HG03280 (cell line): ENCODE results near the gene NKRF.
"Not testable (repeated sequence)": the region's sequence is repeated elsewhere in the genome, so short reads cannot be mapped to it uniquely, and the experiment has no call there.

Experiments
- ATAC-seq: cut with Tn5 transposase; IDR thresholded peaks from one replicate; pipeline ENCODE4 v1.9.1; 2021; ENCODE audit warnings: mild to moderate bottlenecking, moderate library complexity; ENCODE audit not compliant: unreplicated experiment

NKRF gene

DNA sequence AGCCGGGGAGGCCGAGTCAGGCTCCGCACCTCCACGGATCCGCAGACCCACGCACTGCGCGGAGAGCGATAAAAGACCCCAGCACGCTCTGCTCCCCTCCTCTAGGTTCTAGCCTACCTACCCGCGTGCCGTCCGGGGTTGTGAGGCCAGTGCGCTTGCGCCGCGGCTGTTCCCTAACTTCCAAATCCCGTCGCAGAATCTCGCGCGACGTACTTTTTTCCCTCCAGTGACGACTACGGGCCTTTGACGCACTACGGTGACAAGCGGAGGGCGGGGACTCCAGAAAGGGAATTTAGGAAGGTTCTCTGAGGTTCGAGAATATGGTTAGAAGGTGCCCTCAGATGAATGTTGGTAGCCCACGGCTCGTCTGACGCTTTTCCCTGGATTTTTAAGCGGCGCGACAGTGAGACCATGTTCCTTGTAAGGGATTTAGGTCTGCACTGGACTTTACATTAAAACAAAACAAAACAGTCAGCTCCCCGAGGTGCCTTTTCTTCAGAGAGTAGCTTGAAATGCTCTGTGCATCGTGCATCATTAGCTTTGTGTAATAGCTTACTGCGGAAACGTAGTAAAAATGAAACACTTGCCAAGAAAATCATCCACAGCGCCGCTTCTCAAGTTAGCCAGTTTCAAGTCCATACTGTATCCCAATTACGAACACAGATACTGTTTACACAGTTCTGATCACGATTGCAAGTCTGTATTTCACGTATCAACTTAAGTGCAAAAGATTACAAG, at the start of gene NKRF:
NKRF (minus strand) TSS at position 145 of the 738 bp plus-strand sequence.
- peak; percentile 85 for ATAC-seq

DNA sequence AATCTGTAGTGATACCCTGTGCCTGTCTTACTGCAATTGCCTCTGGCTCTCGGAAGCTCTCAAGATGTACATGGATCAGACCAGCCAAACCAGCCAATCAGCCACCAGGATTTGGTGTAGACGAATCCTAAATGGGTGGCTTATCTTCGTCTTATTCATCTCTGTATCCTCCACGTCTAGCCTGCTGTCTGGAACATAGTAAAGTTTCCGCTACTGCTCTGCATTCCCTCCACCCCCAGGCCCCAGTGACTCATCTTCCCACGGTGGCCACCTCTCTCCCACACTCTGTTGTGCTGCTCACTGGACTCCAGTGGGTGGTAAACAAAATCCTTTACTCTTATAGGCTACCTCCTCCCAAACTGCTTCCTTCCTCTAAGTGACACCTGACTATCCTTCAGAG, 48.9 kb upstream of the NKRF start:
- no peak for ATAC-seq

GRCh38 chrX:119654112-119654531, 47.9 kb upstream of the NKRF start:
- no peak for ATAC-seq

DNA sequence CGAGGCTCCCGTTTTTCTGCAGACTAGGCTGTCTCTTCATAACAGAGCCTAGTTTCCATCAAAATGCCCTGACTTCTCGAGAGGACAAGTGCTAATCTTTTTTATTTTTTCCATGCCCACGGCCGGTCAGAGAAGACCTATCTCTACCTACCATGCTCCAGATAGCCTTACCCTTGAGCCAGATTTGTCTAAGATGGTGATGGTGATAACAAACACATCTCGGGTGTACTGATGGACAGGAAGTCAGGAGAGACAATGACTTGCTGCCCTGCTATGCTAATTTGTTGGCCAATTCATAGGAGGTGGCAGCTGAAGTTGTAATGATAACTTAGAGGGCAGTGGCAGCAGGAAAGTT, 42.2 kb upstream of the NKRF start:
- no peak for ATAC-seq

DNA sequence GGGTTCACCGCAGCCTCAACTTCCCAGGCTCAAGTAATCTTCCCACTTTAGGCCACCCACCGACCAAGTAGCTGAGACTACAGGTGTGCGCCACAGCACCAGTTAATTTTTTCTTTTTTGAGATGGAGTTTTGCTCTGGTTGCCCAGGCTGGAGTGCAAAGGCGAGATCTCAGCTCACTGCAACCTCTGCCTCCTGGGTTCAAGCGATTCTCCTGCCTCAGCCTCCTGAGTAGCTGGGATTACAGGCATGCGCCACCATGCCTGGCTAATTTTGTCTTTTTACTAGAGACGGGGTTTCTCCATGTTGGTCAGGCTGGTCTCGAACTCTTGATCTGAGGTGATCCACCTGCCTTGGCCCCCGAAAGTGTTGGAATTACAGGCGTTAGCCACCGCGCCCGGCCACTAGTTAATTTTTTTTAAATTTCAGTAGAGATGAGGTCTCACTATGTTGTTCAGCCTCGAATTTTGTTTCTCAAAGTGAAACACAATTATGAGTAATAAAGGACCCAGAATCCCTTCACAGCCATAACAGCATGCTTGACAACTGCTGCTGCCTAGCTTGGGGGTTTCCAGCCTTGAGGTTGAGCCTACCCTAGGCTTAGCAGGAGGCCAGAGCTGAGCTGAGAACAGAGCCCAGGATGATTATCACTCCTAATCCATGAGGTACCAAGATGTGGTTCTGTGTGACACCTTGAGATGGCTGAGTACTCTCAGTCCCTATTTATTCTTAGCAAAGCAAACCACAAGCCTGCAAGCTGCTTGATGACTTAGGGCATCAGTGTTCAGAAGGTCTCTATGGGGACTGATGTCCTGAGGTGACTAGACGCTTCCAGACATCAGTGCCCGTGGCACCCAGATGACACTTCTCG, 41.6 kb upstream of the NKRF start:
- ATAC-seq, result peak; percentile 95

- no peak for ATAC-seq
These were observed 40.9 kb upstream of the NKRF start for GRCh38 chrX:119647089-119647488.

- no peak for ATAC-seq
These were observed 40.3 kb upstream of the NKRF start for GRCh38 chrX:119646515-119646914.

DNA sequence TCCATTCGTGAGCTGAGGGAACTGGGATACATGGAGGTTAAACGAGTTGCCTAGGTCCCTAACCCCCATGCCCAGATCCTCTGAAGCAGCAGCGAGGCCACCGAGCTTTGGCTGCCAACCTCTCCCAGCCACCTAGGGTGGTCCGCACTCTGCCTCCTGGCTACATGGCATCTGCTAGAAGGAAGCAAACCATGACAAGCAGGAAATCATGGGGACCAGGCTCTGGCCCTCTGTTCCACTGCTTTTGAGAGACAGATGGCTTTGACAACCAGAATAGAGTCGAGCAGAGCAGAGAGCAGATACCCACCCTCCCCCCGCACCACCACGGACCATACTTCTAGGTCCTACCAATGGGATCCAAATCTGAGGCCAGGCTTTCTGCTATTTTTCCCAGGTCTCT, 37.5 kb upstream of the NKRF start:
- no peak for ATAC-seq

- no peak for ATAC-seq
These were observed 34.5 kb upstream of the NKRF start for GRCh38 chrX:119640731-119641170.

- peak; percentile 75 for ATAC-seq
These were observed 32.7 kb upstream of the NKRF start for GRCh38 chrX:119638725-119639471.

- not testable (repeated sequence) for ATAC-seq
These were observed 31.2 kb upstream of the NKRF start for GRCh38 chrX:119637421-119637820.

- no peak for ATAC-seq
These were observed 30.2 kb upstream of the NKRF start for GRCh38 chrX:119636419-119636818.

- ATAC-seq, result no peak
These were observed 29.6 kb upstream of the NKRF start for GRCh38 chrX:119635799-119636198.

DNA sequence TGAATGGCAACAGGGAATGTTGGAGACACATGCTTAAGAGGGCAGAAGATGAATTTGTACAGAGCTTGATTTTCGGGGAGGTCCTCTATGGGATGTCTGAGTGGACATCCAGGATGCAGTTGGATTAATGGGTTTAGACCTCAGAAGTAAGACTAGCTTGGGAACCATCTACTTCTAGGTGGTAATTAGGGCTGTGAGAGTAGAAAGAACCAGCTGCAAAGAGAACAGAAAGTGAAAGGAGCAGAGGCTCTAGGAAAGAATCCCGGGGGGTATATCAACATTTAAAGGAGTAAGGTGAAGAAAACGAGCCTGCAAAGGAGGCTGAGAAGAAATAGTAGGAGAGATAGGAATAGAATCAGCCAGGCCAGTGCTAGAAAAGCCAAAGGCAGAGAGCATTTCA, 29.0 kb upstream of the NKRF start:
- ATAC-seq, result no peak

- ATAC-seq, result no peak
These were observed 19.6 kb upstream of the NKRF start for GRCh38 chrX:119625843-119626242.

- no peak for ATAC-seq
These were observed 18.9 kb upstream of the NKRF start for GRCh38 chrX:119624951-119625668.

DNA sequence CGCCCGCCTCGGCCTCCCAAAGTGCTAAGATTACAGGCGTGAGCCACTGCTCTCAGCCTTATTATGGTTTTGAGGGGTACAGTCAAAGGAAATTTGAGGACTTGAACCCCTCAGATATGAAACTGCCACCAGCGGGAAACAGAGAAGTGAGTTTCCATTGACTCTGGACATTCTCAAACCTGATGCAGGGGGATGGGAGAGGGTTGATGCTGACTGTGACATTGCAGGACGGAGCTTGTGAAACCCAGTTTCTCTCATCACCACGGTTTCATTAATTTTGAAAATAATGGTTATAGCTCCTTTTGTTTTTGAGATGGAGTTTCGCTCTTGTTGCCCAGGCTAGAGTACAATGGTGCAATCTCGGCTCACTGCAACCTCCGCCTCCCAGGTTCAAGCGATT, 18.2 kb upstream of the NKRF start:
- ATAC-seq, result no peak

- ATAC-seq, result no peak
These were observed 16.4 kb upstream of the NKRF start for GRCh38 chrX:119622356-119623232.

- ATAC-seq, result no peak
These were observed 12.2 kb upstream of the NKRF start for GRCh38 chrX:119618439-119618838.
